HG02884 (cell line): ENCODE measurements around the gene MYBBP1A.

ENCODE experiments used
- ATAC-seq: cut with Tn5 transposase; IDR thresholded peaks from one replicate; pipeline ENCODE4 v1.9.1; 2021; ENCODE audit warnings: mild to moderate bottlenecking, moderate library complexity; ENCODE audit not compliant: unreplicated experiment

MYBBP1A gene

GRCh38 chr17:4520894-4521600 lies 34.1 kb downstream of the MYBBP1A start:
- ATAC-seq = no peak

DNA sequence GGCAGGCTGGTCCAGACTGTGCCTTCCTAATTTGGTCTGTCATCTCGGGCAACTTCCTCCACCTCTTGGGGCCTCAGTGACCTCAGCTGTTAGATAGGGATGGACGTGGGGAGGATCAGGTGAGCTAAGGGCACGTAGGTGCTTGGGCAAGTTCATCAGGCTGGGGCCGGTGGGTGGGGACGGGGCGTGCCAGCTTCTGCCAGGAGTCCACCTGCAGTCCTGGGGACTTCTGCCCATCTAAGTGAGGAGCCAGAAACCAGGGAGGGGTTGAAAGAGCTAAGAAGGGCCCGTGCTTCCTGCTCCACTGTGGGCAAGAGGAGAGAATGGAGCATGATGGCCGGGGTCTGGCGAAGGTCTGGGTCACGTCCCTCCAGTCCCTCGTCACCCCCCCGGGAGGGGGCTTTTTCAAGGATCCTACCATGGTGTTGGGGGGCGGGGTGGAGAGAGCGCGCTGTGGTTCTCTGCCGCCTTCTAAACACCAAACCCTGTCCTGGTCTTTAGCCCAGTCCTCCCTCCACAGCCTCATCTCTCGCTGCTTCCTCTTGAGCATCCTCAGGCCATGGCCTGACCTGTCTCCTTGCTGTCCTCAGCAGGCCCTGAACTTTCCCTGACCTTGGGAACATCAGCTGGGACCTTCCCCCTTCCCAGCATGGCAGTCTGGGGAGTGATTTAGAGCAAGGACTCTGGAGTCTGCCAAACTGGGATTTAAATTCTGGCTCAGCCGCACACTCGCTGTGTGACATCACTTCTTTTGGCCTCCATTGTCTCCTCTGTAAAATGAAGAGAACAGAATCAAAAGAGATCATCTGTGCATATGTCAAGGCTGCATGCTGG lies 34.9 kb downstream of the MYBBP1A start:
- ATAC-seq = no peak

DNA sequence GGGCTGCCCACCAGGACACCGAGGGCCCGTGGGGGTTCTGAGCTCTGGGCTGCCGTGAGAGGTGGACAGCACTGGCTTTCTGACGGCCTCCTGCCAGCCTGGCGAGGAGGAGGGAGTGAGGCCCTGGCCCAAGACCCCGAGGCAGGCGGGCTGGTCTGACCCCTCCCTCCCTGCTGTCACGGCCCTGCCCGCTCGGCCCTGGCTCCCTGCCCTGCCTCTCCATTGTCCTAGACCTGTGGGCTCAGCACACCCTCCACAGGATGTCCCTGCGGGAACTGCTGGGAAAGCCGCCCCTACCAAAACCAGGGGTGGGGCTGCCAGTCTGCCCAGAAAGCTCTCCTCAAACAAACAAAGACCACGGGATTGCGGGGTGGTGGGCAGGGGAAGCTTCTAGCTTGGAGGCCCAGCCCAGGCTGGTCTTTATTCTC lies 35.8 kb downstream of the MYBBP1A start:
- ATAC-seq = no peak

- no peak for ATAC-seq
These were observed 36.3 kb downstream of the MYBBP1A start for GRCh38 chr17:4518901-4519300.

DNA sequence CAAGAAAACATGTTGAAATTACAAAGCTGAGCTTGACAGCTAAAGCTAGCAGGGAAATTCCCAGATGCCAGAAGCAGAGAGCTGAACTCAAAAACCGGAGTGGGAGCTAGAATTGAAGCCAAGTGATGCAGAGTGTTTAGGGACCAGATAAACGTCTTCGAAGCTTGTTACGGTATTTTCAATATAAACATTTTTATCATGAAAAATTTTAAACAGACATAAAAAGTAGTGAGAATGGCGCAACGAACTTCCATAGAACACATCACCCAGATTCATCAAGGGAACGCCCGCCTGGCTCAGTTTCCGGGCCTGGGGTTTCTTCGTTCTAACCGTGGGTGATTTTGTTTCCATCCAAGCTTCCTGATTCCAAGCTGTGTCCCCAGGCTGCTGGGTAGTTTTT lies 38.4 kb downstream of the MYBBP1A start:
- no peak for ATAC-seq

- no peak for ATAC-seq
These were observed 39.7 kb downstream of the MYBBP1A start for GRCh38 chr17:4515501-4515900.

- no peak for ATAC-seq
These were observed 40.4 kb downstream of the MYBBP1A start for GRCh38 chr17:4514779-4515178.

- no peak for ATAC-seq
These were observed 41.0 kb downstream of the MYBBP1A start for GRCh38 chr17:4514206-4514605.

- no peak for ATAC-seq
These were observed 41.8 kb downstream of the MYBBP1A start for GRCh38 chr17:4513113-4514032.

- no peak for ATAC-seq
These were observed 42.8 kb downstream of the MYBBP1A start for GRCh38 chr17:4512156-4513112.

DNA sequence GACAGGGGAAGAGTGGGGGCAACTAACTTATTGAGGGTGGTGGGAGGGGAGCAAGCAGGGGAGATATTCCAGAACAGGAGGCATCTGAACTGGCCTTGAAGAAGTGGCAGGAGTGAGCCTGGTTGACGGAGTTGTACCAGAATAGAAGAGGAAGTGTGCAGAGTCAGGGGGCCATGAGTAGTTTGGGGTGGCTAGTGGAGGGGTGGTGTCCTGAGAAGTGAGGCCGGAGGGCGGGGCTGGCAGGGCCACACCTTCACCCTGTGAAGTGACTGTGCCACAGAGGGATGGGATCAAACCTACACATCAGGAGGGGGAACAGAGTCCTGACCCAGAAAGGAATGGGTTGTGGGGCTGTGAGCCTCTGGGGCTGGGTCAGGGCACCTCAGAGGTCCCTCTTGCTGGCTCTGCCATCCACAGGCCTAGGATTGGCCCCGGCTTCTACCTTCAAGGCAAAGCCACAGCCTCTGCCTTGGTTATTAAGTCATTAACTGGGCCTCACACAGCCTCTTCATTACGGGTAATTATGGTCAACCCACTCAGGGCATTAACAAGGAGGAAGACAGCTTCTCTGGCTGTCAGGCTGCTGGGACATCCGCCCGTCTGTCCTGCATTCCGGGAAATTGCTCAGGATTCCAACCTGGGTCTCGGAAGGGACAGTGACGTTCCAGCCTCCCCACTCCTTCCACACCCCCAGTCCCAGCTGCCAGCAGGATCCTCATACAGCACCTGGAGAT lies 43.8 kb downstream of the MYBBP1A start:
- ATAC-seq = no peak

GRCh38 chr17:4510618-4510941 lies 44.6 kb downstream of the MYBBP1A start:
- no peak for ATAC-seq

- ATAC-seq = no peak
These were observed 45.1 kb downstream of the MYBBP1A start for GRCh38 chr17:4509923-4510617.

DNA sequence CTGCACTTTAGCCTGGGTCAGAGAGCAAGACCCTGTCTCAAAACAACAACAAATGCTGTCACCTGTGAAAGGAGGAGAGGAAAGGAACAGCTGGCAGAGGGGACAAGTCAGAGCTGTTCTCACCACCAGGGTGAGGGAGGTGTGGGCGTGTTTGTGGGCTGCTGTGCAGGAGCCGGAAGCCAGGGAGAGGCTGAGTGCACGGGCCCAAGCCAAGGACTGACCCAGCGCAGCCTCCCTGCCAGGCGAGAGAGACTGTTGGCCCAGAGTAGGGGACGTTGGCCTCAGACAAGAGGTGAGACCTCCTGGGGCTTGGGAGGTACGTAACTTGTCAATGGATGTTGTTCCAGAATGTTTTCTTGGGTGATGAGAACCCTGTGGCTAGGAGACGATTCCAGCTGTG lies 45.8 kb downstream of the MYBBP1A start:
- ATAC-seq = no peak

- ATAC-seq = no peak
These were observed 47.0 kb downstream of the MYBBP1A start for GRCh38 chr17:4508207-4508606.

- ATAC-seq = no peak
These were observed 47.6 kb downstream of the MYBBP1A start for GRCh38 chr17:4507361-4508111.

GRCh38 chr17:4506892-4507291 lies 48.3 kb downstream of the MYBBP1A start:
- ATAC-seq = no peak

DNA sequence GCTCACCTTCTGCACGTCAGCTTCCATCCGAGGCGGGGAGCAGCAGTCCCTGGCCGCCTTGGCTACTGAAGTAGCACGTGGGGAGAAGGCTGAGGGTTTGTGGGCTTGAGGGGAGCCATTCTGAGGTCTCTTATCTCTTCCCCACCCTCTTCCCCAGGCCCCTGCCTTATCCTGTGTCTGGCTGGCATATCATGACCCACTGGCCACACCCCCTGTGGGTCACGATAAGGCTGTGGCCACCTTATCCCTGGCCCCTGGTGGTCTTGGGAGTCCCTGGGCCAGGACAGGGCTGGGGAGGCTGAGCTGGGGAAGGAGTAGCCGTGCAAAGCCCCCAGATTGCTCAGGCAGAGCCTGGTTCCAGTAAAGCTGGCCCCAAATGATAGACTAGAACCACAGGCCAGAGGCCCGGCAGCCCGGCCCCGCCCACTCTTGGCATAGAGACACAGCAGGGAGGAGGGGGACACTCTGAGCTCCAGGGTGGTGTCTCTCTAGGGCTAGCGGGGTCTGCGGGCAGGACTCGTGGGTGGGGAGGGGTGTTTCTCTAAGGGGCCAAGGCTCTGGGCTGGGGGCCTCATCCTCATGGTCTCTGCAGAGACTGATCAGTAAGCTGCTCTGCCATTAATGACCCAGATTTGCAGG lies 48.9 kb downstream of the MYBBP1A start:
- ATAC-seq = no peak
